ENCODE data around the gene ZNF750.

Gene ZNF750

DNA sequence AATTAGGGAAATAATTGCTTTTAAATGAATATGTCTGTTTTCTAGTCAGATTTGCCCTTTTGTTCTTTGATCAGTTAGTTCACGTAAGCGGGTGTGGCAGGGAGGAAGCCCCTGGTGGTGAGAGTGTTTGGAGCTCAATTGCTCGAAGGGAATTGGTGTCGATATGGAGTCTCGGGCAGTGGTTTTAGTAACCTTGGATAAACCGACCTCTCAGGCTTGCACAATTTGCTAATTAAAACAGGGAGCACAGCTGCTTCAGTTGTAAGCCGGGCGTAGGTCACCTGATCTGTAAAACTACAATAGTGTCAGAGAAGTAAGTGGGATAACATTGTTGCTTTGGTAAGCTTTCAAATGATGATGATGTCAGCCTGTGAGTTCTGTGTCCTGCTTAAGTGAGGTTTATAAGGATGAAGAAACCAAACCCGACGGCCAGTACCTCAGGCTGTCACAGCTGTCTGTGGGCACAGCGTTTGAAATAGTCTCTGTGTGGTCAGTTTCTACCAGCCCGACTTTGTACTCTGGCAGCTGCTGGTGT is 2.9 kb downstream of the ZNF750 start:
- H3K4me1 Mint-ChIP-seq (ENCODE audit: low read depth): no peaks in the 10 kb centered on the region
- no peaks in the 10 kb centered on the region for H3K9me3 Mint-ChIP-seq (ENCODE audit: low read depth)
- H3K36me3 Mint-ChIP-seq: peaks cover 5% of the 10 kb centered on the region
- H3K27me3 Mint-ChIP-seq: no peaks in the 10 kb centered on the region
- no peak overlapping the region for H3K4me3 Mint-ChIP-seq
- H3K27ac Mint-ChIP-seq: no peak overlapping the region

DNA sequence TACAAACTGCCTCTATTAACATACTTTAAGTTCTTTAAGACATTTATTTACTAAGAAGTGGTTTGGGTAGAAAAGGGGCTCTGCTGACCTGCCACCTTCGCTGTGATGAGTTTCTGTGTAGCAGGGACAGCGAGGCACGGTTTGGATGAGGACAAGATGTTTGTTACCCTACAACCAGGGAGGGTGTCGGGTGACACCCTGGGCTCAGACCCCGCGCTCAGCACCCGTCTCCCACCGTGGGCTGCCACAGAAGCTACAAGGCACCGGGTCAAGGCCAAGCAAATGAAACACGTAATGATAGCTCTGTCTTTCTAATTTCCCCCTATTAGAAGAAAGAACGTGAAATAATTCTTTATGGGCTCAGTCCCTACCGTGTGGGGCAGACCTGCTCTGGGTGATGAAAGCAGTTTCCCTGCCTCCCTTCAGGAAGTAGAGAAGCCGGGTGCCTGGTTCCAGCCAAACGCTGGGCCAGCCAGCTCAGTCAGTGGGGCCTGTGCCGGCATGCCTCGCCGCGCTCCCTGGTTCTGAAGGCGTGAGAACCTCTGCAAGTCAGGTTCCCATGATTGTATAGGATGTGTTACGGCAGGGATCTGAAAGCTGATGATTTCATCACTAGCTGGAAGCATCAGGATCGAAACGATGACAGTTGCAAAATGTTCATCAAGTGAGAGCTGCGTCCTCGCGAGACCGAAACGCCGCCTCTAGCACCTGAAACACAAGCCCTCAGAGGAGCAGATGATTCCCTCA is 3.9 kb downstream of the ZNF750 start:
- Mint-ChIP-seq H3K27ac (no peak overlapping the region), H3K4me1 (ENCODE audit: low read depth) (no peaks in the 10 kb centered on the region), H3K9me3 (ENCODE audit: low read depth) (no peaks in the 10 kb centered on the region), H3K27me3 (no peaks in the 10 kb centered on the region), H3K36me3 (peaks cover 5% of the 10 kb centered on the region), H3K4me3 (no peak overlapping the region)

DNA sequence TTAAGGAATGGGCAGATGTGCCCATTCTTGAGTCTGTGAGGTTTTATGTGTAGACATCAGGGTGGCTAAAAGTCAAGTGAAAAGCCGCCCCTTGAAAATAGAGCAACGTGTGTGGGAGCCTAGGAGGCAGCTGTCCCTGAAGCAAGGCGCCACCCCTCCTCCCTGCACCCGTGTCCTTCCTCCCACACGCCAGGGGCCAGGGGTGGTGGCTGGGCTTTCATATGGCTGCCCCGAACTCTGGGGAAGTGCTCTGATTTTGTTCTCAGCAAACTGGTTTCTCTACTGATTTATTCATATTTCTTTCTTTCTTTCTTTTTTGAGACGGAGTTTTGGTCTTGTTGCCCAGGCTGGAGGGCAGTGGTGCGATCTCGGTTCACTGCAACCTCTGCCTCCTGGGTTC is 4.7 kb downstream of the ZNF750 start:
- Mint-ChIP-seq H3K4me1 (ENCODE audit: low read depth) (no peaks in the 10 kb centered on the region), H3K9me3 (ENCODE audit: low read depth) (no peaks in the 10 kb centered on the region), H3K27ac (no peak overlapping the region), H3K36me3 (peaks cover 5% of the 10 kb centered on the region), H3K4me3 (no peak overlapping the region), H3K27me3 (no peaks in the 10 kb centered on the region)

DNA sequence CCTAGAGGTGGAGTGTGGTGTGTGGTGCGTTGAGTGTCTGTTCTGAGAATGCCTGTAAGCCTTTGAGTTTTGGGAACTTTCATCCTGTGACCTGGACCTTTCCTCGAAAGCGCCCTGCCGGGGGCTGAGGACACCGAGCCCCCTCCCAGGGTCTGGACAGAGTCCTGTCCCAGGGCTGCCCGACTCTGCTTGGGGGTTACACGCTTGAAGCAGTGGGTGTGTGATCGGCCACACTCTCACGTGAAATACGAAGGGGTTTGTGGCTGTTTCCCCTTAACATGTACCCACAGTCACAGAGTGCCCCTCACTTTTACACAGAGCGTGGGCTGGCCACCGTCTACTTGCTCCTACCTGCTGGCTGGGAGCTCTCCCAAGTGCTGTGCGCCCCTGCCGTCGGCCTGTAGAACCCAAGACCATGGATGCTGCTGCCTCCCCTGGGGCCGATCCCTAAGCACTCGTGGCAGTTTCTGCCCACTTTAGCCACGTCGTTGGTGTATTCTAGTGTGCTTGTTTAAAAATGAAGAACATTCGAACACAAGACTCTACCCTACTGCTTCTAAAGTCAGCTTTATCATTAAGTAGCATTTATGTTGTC is 6.8 kb downstream of the ZNF750 start:
- Mint-ChIP-seq H3K9me3 (ENCODE audit: low read depth) (no peaks in the 10 kb centered on the region), H3K27ac (no peak overlapping the region), H3K27me3 (no peaks in the 10 kb centered on the region), H3K36me3 (peaks cover 18% of the 10 kb centered on the region), H3K4me3 (no peak overlapping the region), H3K4me1 (ENCODE audit: low read depth) (no peaks in the 10 kb centered on the region)

- Mint-ChIP-seq H3K27me3 (no peaks in the 10 kb centered on the region), H3K4me3 (no peak overlapping the region), H3K36me3 (peaks cover 18% of the 10 kb centered on the region), H3K4me1 (ENCODE audit: low read depth) (no peaks in the 10 kb centered on the region), H3K9me3 (ENCODE audit: low read depth) (no peaks in the 10 kb centered on the region), H3K27ac (no peak overlapping the region)
These were observed 7.4 kb downstream of the ZNF750 start for GRCh38 chr17:82832411-82832810.

- H3K9me3 Mint-ChIP-seq (ENCODE audit: low read depth): no peaks in the 10 kb centered on the region
- no peaks in the 10 kb centered on the region for H3K27me3 Mint-ChIP-seq
- H3K36me3 Mint-ChIP-seq: peaks cover 18% of the 10 kb centered on the region
- H3K4me1 Mint-ChIP-seq (ENCODE audit: low read depth): no peaks in the 10 kb centered on the region
- H3K27ac Mint-ChIP-seq: no peak overlapping the region
- H3K4me3 Mint-ChIP-seq: no peak overlapping the region
These were observed 8.0 kb downstream of the ZNF750 start for GRCh38 chr17:82831818-82832200.

- Mint-ChIP-seq H3K27ac (no peak overlapping the region), H3K27me3 (no peaks in the 10 kb centered on the region), H3K36me3 (peaks cover 18% of the 10 kb centered on the region), H3K4me1 (ENCODE audit: low read depth) (no peaks in the 10 kb centered on the region), H3K4me3 (no peak overlapping the region), H3K9me3 (ENCODE audit: low read depth) (no peaks in the 10 kb centered on the region)
These were observed 8.6 kb downstream of the ZNF750 start for GRCh38 chr17:82831041-82831817.

- Mint-ChIP-seq H3K4me3 (no peak overlapping the region), H3K4me1 (ENCODE audit: low read depth) (no peaks in the 10 kb centered on the region), H3K36me3 (peaks cover 18% of the 10 kb centered on the region), H3K9me3 (ENCODE audit: low read depth) (no peaks in the 10 kb centered on the region), H3K27me3 (no peaks in the 10 kb centered on the region), H3K27ac (no peak overlapping the region)
These were observed 9.6 kb downstream of the ZNF750 start for GRCh38 chr17:82830249-82830661.

- Mint-ChIP-seq H3K27me3 (no peaks in the 10 kb centered on the region), H3K4me1 (ENCODE audit: low read depth) (no peaks in the 10 kb centered on the region), H3K9me3 (ENCODE audit: low read depth) (no peaks in the 10 kb centered on the region), H3K27ac (no peak overlapping the region), H3K4me3 (no peak overlapping the region), H3K36me3 (peaks cover 18% of the 10 kb centered on the region)
These were observed 10.8 kb downstream of the ZNF750 start for GRCh38 chr17:82828875-82829487.

GRCh38 chr17:82826956-82827355 is 12.9 kb downstream of the ZNF750 start:
- Mint-ChIP-seq H3K4me1 (ENCODE audit: low read depth) (no peaks in the 10 kb centered on the region), H3K27me3 (no peaks in the 10 kb centered on the region), H3K4me3 (no peak overlapping the region), H3K27ac (no peak overlapping the region), H3K36me3 (peaks cover 19% of the 10 kb centered on the region), H3K9me3 (ENCODE audit: low read depth) (no peaks in the 10 kb centered on the region)

GRCh38 chr17:82826211-82826610 is 13.6 kb downstream of the ZNF750 start:
- no peaks in the 10 kb centered on the region for H3K9me3 Mint-ChIP-seq (ENCODE audit: low read depth)
- no peak overlapping the region for H3K27ac Mint-ChIP-seq
- H3K4me1 Mint-ChIP-seq (ENCODE audit: low read depth): no peaks in the 10 kb centered on the region

GRCh38 chr17:82825540-82826124 is 14.2 kb downstream of the ZNF750 start:
- no peak overlapping the region for H3K27ac Mint-ChIP-seq
- H3K9me3 Mint-ChIP-seq (ENCODE audit: low read depth): peaks cover under 1% of the 10 kb centered on the region
- no peaks in the 10 kb centered on the region for H3K4me1 Mint-ChIP-seq (ENCODE audit: low read depth)
- no peaks in the 10 kb centered on the region for H3K27me3 Mint-ChIP-seq
- peaks cover 23% of the 10 kb centered on the region for H3K36me3 Mint-ChIP-seq
- H3K4me3 Mint-ChIP-seq: no peak overlapping the region

More at GRCh38 chr17:82826211-82826610, 13.6 kb downstream of the ZNF750 start:
- no peak overlapping the region for H3K4me3 Mint-ChIP-seq
- H3K27me3 Mint-ChIP-seq: no peaks in the 10 kb centered on the region
- peaks cover 20% of the 10 kb centered on the region for H3K36me3 Mint-ChIP-seq

- H3K36me3 Mint-ChIP-seq: peaks cover 20% of the 10 kb centered on the region
- no peak overlapping the region for H3K27ac Mint-ChIP-seq
- no peaks in the 10 kb centered on the region for H3K27me3 Mint-ChIP-seq
- no peaks in the 10 kb centered on the region for H3K4me1 Mint-ChIP-seq (ENCODE audit: low read depth)
- H3K4me3 Mint-ChIP-seq: no peak overlapping the region
- H3K9me3 Mint-ChIP-seq (ENCODE audit: low read depth): peaks cover 6% of the 10 kb centered on the region
These were observed 16.8 kb downstream of the ZNF750 start for GRCh38 chr17:82823004-82823403.

DNA sequence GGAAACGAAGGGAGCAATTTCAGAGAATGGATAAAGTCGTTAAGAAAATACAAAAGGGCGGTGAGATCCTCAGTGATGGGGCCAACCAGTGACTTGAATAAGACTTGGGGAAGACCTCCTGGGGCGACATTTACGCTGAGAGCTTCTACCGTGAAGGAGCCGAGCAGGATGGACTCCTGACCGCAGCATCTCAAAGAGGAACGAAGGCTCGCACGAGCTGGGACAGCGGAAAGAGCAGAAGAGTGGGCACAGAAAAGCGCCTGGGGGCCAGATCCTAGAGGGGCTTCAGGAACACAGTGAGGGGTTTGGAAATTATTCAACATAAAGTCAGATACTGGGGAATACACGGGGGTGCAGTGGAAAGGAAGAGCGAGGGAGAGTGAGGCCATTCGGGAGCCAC is 17.5 kb downstream of the ZNF750 start:
- H3K9me3 Mint-ChIP-seq (ENCODE audit: low read depth): peaks cover 6% of the 10 kb centered on the region
- H3K4me1 Mint-ChIP-seq (ENCODE audit: low read depth): no peaks in the 10 kb centered on the region
- no peak overlapping the region for H3K4me3 Mint-ChIP-seq
- H3K27ac Mint-ChIP-seq: no peak overlapping the region
- H3K36me3 Mint-ChIP-seq: peaks cover 19% of the 10 kb centered on the region
- no peaks in the 10 kb centered on the region for H3K27me3 Mint-ChIP-seq

All from activated naive CD8-positive, alpha-beta T cell (primary cell).